MM.1S (cell line): ENCODE data around the gene SYT3.

Experiments
- DNase-seq: peaks from one replicate; pipeline ENCODE4 v3.0.0-alpha.2; 2015
- H2AFZ ChIP-seq: fragments of 300-600 bp; sonication (generic); 2 replicates; pipeline ENCODE4 v1.6.0; 2016; ENCODE audit warnings: antibody characterized with exemption, low read length
- H3F3A ChIP-seq: fragments of 300-600 bp; sonication (generic); 2 replicates; pipeline ENCODE4 v1.6.1; 2016; ENCODE audit warnings: mild to moderate bottlenecking, antibody characterized with exemption, low read length, moderate library complexity, mixed read lengths; ENCODE audit not compliant: insufficient read depth
- H3K27ac ChIP-seq: fragments of 300-600 bp; sonication (generic); 2 replicates; pipeline ENCODE4 v1.5.1; 2016; ENCODE audit warnings: mild to moderate bottlenecking, low read length
- H3K27me3 ChIP-seq: fragments of 300-600 bp; sonication (generic); replicated peaks from 2 replicates; pipeline ENCODE4 v1.6.0; 2016; ENCODE audit warnings: low read length; ENCODE audit not compliant: insufficient read depth
- H3K36me3 ChIP-seq: fragments of 300-600 bp; sonication (generic); replicated peaks from 2 replicates; pipeline ENCODE4 v1.6.1; 2016; ENCODE audit warnings: mild to moderate bottlenecking, low read length, mixed read lengths; ENCODE audit not compliant: insufficient read depth
- H3K4me1 ChIP-seq: fragments of 300-600 bp; sonication (generic); 2 replicates; pipeline ENCODE4 v1.6.1; 2016; ENCODE audit warnings: low read length, mixed read lengths
- H3K4me2 ChIP-seq: fragments of 300-600 bp; sonication (generic); 2 replicates; pipeline ENCODE4 v1.6.0; 2016; ENCODE audit warnings: low read depth, low read length
- H3K4me3 ChIP-seq: fragments of 300-600 bp; sonication (generic); 2 replicates; pipeline ENCODE4 v1.5.1; 2016; ENCODE audit warnings: low read length, mixed read lengths
- H3K79me2 ChIP-seq: fragments of 300-600 bp; sonication (generic); 2 replicates; pipeline ENCODE4 v1.6.1; 2016; ENCODE audit warnings: mixed run types, low read length, mixed read lengths
- H3K9ac ChIP-seq: fragments of 300-600 bp; sonication (generic); 2 replicates; pipeline ENCODE4 v1.6.1; 2016; ENCODE audit warnings: low read length, mixed read lengths
- H3K9me2 ChIP-seq: fragments of 300-600 bp; sonication (generic); replicated peaks from 2 replicates; pipeline ENCODE4 v1.6.1; 2016; ENCODE audit warnings: mild to moderate bottlenecking, low read length, mixed read lengths; ENCODE audit not compliant: insufficient read depth
- H3K9me3 ChIP-seq: fragments of 300-600 bp; sonication (generic); replicated peaks from 2 replicates; pipeline ENCODE4 v1.6.1; 2016; ENCODE audit warnings: mild to moderate bottlenecking, low read length, mixed read lengths; ENCODE audit not compliant: insufficient read depth
- H4K20me1 ChIP-seq: fragments of 300-600 bp; sonication (generic); 2 replicates; pipeline ENCODE4 v1.6.1; 2016; ENCODE audit warnings: mild to moderate bottlenecking, low read length, moderate library complexity, mixed read lengths; ENCODE audit not compliant: insufficient read depth
- EZH2 ChIP-seq: fragments of 300-600 bp; sonication (generic); optimal IDR thresholded peaks from 2 replicates; pipeline ENCODE3; 2017; ENCODE audit warnings: low read depth, mild to moderate bottlenecking, antibody characterized with exemption, low read length, mixed read lengths
- EZH2phosphoT487 ChIP-seq: fragments of 300-600 bp; sonication (generic); IDR thresholded peaks from 2 replicates; pipeline ENCODE4 v1.6.1; 2018; ENCODE audit warnings: antibody characterized with exemption, low read length
- TF ChIP-seq, protein P1 (sequence below): fragments of 300-600 bp; sonication (generic); IDR thresholded peaks from 2 replicates; pipeline ENCODE4 v1.5.1; 2016; ENCODE audit warnings: antibody characterized with exemption, low read length, mixed read lengths

SYT3 gene, protein sequence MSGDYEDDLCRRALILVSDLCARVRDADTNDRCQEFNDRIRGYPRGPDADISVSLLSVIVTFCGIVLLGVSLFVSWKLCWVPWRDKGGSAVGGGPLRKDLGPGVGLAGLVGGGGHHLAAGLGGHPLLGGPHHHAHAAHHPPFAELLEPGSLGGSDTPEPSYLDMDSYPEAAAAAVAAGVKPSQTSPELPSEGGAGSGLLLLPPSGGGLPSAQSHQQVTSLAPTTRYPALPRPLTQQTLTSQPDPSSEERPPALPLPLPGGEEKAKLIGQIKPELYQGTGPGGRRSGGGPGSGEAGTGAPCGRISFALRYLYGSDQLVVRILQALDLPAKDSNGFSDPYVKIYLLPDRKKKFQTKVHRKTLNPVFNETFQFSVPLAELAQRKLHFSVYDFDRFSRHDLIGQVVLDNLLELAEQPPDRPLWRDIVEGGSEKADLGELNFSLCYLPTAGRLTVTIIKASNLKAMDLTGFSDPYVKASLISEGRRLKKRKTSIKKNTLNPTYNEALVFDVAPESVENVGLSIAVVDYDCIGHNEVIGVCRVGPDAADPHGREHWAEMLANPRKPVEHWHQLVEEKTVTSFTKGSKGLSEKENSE

DNA sequence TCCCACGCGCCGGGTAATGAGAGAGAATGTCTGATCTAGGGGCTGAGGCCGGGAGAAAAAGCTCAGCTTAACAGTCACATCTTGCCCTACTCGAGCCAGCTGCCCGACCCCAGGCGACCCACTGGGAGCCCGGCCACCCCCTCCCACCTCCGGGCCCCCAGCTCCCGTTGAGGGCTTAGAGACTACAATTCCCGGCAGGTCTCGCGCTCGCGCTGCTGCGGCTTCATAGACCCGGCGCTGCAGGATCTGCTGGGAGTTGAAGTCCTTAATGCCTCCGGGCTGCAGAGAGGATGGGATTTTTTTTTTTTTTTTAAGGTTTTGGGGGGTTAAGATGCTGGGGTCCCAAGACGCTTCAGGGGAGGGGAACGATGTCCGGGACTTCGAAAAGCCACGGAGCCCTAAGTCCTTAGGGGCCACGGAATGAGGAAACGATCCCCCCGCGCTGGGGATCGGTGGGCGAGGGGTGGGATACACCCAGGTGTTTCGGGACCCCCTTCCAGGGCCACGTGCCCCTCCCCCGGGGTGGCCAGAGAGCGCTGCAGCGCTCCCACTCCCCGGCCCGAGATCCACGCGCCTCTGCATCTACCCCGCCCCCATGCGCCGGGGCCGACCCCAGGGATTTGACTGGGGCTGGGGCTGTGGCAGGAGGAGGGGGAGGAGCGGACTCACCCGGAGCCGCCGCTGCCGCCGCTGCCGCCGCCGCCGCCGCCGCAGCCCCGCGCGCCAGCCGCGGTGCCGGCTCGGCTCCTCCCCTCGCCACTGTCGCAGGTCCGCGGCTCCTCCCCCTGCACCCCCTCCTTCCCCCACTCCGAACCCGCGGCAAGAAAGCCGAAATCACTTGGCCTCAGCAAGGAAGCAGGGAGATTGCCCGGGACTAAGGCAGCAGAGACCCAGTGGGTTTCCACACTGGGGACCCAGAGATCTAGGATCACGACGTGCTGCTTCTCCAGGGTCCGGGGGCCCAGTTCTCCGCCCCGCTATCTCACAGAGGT, at the start of gene SYT3:
TSS of gene SYT3 (minus strand) at position 761 of the 992 bp plus-strand sequence. CDS start 2,470 bp downstream, outside the sequence.
- H3K9me3 ChIP-seq, result no peaks in the 10 kb centered on the region
- H3K4me2 ChIP-seq, result peak within 1 kb of the TSS; percentile 32; the same call in 1 of the 2 replicates
- H3F3A ChIP-seq, result no peaks in the 10 kb centered on the region
- no peaks in the 10 kb centered on the region for H4K20me1 ChIP-seq
- H3K4me1 ChIP-seq, result no peaks in the 10 kb centered on the region
- H3K79me2 ChIP-seq, result no peaks in the 10 kb centered on the region
- H3K27ac ChIP-seq, result no peak within 1 kb of the TSS
- no peaks in the 10 kb centered on the region for H3K36me3 ChIP-seq
- DNase-seq, result peak; percentile 8
- H2AFZ ChIP-seq, result no peak within 1 kb of the TSS
- H3K4me3 ChIP-seq, result no peak within 1 kb of the TSS; the same call in 1 of the 2 replicates
- TF ChIP-seq, protein P1, sequence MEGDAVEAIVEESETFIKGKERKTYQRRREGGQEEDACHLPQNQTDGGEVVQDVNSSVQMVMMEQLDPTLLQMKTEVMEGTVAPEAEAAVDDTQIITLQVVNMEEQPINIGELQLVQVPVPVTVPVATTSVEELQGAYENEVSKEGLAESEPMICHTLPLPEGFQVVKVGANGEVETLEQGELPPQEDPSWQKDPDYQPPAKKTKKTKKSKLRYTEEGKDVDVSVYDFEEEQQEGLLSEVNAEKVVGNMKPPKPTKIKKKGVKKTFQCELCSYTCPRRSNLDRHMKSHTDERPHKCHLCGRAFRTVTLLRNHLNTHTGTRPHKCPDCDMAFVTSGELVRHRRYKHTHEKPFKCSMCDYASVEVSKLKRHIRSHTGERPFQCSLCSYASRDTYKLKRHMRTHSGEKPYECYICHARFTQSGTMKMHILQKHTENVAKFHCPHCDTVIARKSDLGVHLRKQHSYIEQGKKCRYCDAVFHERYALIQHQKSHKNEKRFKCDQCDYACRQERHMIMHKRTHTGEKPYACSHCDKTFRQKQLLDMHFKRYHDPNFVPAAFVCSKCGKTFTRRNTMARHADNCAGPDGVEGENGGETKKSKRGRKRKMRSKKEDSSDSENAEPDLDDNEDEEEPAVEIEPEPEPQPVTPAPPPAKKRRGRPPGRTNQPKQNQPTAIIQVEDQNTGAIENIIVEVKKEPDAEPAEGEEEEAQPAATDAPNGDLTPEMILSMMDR, result no peak
- TF ChIP-seq EZH2phosphoT487 (no peak), EZH2 (no peak)
- H3K9me2 ChIP-seq, result no peaks in the 10 kb centered on the region
- no peak within 1 kb of the TSS for H3K9ac ChIP-seq
- H3K27me3 ChIP-seq, result peaks cover 49% of the 10 kb centered on the region

DNA sequence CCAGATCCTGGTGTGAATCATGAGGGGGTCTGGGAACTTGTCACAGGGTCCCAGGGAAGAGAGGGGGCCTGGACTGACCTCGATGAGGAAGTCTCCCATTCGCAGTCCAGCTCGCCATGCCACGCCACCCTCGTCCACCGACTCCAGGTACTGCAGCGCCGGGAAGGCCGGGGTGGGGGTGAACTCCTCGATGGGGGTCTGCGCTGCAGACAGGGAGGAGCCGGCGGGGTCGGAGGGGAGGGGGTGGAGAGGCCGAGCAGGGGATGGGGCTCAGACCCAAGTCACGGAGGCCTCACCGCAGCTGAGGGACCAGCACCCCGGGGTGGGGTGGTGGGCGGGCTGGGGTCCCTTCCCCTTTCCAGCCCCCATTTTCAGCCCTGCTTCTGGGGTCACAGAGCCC, 49.1 kb upstream of the SYT3 start:
- Histone ChIP-seq H3K36me3 (no peaks in the 10 kb centered on the region), H3K9me2 (no peaks in the 10 kb centered on the region), H3K4me3 (no peak overlapping the region), H2AFZ (no peak overlapping the region), H3K9ac (no peak overlapping the region), H3K27ac (no peak overlapping the region), H3K27me3 (peaks cover 64% of the 10 kb centered on the region), H3K9me3 (no peaks in the 10 kb centered on the region), H3F3A (no peaks in the 10 kb centered on the region), H3K4me1 (no peaks in the 10 kb centered on the region), H3K79me2 (no peaks in the 10 kb centered on the region), H3K4me2 (no peak overlapping the region), H4K20me1 (no peaks in the 10 kb centered on the region)
- TF ChIP-seq, protein P1, result no peak
- TF ChIP-seq EZH2phosphoT487, result no peak
- no peak for TF ChIP-seq EZH2
- no peak for DNase-seq

- peaks cover 77% of the 10 kb centered on the region for H3K27me3 ChIP-seq
- DNase-seq, result no peak
- no peak for TF ChIP-seq EZH2
- no peak for TF ChIP-seq EZH2phosphoT487
- TF ChIP-seq, protein P1, result no peak
Measured at GRCh38 chr19:50686310-50687032, 46.8 kb upstream of the SYT3 start.

More at GRCh38 chr19:50686310-50687032, 46.8 kb upstream of the SYT3 start:
- Histone ChIP-seq H3K36me3 (no peaks in the 10 kb centered on the region), H3F3A (no peaks in the 10 kb centered on the region), H3K4me1 (no peaks in the 10 kb centered on the region), H3K4me3 (no peak overlapping the region), H3K4me2 (no peak overlapping the region), H3K9me3 (no peaks in the 10 kb centered on the region), H3K27ac (no peak overlapping the region), H3K9ac (no peak overlapping the region), H3K9me2 (no peaks in the 10 kb centered on the region), H3K79me2 (no peaks in the 10 kb centered on the region), H2AFZ (no peak overlapping the region), H4K20me1 (no peaks in the 10 kb centered on the region)
